ENCODE data around the gene AGTR1.
"Not testable (repeated sequence)": the region's sequence is repeated elsewhere in the genome, so short reads cannot be mapped to it uniquely, and the experiment has no call there.

Gene AGTR1

DNA sequence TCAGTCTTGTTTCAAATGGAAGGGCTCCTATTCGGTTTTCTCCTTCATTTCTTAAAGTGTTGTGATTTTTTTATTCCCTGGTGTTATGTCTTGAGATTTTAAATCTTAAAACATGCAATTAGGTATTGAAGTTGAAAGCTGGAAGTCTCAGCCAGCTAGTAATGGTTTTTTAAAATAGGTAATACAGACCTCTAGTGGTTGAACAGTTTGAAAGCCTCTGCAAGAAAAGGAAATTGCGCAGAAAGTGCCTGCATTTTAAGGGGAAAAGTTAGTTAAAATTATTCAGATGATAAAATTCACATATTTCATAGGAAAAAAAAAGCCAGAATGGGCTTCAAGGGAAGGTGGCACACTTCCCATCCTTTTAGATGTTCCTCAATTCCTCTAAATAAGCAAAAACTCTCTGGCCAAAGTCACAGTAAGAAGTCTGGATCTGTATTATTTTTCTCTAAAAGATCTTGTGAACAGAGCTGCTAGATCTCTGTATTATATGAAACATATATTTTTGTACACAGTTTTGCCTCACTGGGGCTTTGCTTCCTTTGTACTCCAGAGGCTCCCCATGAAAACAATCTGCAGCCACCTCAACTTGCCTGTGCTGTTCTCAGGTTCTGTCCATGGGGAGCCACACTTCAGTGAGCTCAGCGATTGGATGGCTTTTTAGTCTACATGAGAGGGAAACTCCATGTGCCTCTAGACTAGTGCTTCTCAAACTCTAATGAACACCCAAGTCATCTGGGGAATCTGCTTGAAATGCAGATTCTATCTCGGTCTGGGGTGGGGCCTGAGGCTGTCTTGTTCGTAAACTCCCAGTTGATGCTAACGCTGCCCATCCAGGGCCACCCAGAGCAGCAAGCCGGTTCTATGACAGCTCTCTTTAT lies 21.5 kb downstream of the AGTR1 start:
- peak; percentile 68 to 69 for DNase-seq

DNA sequence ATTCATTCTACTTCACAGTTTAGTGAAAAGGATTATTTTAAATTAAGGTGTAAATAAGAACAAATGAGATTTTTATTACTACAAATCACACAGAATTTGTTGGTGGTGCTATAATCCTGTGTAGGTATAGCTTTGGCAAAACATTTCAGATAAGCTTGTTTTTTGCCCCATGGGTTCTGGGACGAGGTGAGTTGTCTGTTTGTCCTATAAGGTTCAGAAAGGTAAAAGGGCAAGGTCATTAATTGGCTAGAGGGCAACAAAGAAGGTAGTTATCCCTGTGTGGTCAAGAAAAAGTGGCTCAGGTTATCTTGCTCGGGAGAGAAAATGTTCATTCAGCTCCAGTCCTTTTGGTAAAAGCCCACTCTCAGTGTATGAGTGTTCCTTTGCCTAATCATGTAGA lies 23.2 kb downstream of the AGTR1 start:
- no peak for DNase-seq

DNA sequence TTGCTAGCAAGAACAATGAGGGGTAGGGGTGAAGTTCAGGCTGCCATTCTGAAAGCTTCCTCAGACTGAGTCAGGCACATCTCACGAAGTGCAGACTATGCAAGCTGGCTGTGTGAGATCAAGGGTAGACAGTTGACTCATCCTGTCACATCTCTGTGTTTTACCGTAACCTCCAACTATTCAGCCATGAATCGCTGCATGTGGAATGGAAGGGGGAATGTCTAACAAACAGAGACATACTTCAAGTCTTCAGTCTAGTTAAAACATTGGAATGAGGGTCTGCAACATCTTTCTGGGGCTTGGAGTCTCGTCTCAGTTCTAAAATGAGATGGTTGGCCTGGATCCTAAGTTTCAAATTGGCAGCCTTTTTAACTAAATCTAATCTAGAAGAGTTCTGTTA lies 25.9 kb downstream of the AGTR1 start:
- DNase-seq, result no peak

DNA sequence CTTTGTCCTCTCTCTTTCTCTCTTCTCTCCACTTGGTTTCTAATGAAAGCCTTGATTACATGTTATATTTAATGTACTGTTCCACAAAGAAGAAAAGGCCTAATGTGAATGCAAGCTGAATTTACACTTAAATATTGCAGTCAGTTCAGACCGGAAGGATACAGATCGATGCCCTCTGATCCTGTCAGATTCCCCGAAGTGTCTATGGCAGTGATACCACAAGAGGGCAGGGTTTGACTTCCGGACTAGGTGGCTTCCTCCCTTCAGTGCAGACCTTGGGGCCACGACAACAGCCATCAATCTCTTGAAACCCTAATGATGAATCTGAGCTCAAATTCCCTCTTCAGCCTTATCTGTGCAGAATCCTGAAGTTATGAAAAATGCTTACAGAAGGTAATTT lies 29.5 kb downstream of the AGTR1 start:
- peak; percentile 80 to 85 for DNase-seq

DNA sequence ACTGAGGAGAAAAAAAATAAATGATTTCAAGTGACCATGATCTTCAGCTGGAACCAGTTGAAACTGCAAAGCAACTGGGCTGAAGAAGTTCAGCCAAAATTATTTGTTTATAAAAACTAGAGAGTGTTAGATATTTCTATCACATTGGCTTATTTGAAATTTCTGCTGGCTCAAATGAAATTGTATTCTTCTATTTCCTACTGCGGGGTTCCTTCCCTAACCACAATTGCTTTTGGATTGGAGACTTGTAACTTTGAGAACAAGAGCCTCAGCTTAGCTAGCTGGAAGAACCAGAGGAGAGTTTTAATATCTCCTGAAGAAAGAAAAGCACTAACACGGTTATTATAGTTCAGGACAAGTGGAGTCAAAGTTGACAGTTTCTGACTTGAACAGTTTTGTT lies 31.1 kb downstream of the AGTR1 start:
- no peak for DNase-seq

DNA sequence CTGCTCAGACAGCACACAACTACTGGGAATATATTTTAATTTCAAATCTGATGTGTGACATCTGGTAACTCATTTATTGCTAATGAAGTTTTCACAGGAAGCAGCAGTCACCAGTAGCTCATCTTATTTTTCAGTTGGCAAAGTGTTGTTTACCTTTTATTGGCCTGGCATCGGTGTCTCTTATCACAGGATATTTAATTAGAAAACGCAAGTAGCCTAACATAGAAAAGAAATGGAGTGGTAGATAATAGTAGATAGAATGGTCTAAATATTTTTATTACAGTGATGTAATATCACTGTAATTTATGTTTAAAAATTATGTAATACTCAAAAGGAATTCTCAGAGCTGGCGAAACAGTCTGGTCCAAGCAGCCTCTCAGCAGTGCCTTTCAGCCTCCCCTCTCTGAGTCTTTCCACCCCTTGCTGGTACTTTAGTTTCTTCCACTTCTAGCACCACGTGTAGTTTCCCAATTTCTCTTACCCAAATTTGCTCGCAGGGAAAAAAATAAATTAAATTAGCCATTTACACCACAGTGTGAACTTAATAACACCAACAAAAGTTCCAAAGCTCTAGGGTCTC lies 31.9 kb downstream of the AGTR1 start:
- DNase-seq, result peak in 1 of 2 experiments; percentile 15

DNA sequence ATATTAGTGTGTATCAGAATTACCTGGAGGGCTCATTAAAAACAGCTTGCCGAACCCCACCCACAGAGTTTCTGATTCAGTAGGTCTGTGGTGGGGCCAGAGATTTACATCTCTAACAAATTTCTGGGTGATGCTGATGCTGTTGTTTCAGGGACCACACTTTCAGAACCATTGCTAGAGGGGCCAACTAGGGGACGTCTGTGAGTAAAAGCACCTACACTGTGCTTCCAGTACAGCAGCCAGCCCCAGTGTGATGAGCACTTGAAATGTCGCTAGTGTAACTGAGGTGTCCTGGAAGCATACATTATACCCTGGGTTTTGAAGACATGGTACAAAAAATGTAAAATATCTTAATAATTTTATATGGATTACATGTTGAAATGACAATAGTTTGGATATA lies 33.0 kb downstream of the AGTR1 start:
- DNase-seq, result no peak

DNA sequence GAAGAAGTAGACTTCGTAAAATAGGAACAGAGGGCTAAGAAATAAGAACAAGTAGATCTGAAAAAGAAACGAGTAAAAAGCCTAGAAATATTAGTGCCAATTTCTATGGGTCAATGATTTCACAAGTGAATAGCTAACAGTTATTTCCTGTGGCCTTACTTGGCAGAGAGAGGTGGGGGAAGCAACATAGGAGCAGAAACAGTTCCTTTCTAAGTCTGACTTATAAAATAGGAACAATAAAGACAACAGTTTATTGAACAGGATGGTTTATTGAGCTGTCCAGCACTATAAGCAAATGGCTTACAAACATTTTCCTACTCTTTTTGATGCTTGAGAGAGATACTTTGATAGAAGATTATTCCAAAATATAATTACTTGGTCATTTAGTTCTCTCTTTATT lies 37.9 kb downstream of the AGTR1 start:
- DNase-seq, result peak; percentile 96 to 98

DNA sequence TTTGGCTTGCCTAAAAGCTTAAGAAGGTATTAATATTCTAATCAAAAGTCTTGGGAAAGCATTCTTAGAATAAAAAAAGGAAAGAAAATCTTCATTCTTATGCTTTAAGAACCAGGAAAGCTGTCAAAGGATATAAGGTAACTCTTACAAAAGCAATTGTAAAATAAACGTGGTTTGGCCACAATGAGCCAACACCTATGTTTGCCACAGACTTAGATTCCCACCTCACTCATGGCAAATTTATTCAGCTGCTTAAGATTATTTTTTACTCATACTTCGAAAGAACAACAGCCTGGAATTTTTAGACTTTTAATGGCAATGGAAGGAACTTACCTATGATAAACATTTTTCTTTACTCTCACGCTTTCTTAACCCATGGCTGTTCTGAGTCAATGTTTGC lies 38.4 kb downstream of the AGTR1 start:
- no peak for DNase-seq

DNA sequence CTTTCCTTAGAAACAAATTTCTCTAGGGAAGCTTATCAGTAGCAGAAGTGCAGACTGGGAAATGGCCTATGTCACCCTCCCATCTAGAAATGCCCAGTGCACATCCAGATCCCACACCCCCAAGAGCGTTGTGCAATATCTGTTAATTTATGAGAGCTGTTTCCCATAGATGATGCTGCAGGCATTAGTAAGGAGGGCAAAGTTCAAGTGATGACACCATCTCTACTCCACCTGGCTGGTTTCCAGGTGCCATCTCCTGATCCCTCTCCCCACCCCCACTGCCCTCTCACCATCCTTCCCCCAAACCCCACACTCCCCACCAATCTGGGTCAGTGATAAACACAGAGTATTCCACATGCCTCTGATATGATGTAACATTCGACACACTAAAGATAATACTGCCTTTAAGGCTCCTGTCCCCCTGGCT lies 39.4 kb downstream of the AGTR1 start:
- DNase-seq, result peak in 1 of 2 experiments; percentile 28

DNA sequence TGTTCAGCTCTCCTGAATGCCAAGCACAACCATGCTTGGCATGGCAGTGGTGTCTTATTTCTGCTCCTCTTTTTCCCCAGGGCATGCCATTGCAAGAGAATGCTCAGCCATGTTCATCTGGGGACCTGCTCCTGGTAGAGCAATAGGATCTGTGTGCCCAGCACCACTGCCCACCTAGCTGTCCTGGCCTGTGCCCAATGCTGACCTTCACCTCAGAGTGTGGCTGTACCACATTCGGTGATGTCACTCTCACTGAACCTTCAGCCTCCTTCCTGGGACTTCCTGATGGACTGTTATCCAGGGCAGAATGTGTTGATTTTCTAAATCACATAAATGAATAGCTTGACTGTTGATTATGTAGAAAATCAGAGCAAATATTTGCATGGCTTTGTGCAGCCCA lies 42.0 kb downstream of the AGTR1 start:
- no peak for DNase-seq

DNA sequence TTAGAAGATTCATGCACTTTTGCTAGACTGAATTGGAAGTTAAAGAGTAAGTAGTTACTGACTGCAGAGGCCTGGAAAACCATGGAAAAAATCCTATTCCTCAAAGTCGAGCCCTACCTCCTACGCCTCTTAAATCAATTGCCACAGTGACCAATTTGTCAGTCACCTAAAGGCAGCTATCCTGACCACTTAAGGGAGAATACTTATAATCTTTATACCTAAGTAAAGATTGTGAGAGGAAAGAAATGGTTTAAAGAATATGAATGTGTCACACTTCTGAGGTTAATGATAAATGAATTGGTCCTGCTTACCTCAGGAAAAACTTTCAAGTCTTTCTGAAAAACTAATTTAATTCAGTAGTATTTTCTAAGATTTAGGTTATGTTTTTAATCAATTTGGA lies 42.6 kb downstream of the AGTR1 start:
- no peak for DNase-seq

DNA sequence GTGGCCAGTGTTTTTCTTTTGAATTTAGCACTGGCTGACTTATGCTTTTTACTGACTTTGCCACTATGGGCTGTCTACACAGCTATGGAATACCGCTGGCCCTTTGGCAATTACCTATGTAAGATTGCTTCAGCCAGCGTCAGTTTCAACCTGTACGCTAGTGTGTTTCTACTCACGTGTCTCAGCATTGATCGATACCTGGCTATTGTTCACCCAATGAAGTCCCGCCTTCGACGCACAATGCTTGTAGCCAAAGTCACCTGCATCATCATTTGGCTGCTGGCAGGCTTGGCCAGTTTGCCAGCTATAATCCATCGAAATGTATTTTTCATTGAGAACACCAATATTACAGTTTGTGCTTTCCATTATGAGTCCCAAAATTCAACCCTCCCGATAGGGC lies 43.5 kb downstream of the AGTR1 start:
- no peak for DNase-seq

DNA sequence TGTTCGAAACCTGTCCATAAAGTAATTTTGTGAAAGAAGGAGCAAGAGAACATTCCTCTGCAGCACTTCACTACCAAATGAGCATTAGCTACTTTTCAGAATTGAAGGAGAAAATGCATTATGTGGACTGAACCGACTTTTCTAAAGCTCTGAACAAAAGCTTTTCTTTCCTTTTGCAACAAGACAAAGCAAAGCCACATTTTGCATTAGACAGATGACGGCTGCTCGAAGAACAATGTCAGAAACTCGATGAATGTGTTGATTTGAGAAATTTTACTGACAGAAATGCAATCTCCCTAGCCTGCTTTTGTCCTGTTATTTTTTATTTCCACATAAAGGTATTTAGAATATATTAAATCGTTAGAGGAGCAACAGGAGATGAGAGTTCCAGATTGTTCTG lies 44.4 kb downstream of the AGTR1 start:
- DNase-seq, result no peak

DNA sequence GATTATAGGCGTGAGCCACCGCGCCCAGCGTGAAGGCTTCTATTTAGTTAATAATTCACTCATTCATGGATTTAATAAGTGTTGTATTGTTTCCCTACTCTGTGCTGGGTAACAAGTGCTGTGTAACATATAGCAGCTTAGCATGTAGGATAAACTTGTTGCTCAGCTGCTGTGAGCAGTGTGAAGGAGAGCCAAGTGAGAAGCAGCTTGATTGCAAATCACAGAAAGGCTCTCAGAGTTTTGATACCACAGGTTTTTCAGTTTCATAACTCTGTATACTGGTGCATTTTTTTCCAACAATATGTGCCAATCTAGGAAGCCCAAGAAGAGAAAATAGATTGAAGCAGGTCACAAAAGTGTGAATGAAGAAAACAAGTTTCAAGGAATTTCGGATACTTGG lies 48.4 kb downstream of the AGTR1 start:
- DNase-seq, result no peak

DNA sequence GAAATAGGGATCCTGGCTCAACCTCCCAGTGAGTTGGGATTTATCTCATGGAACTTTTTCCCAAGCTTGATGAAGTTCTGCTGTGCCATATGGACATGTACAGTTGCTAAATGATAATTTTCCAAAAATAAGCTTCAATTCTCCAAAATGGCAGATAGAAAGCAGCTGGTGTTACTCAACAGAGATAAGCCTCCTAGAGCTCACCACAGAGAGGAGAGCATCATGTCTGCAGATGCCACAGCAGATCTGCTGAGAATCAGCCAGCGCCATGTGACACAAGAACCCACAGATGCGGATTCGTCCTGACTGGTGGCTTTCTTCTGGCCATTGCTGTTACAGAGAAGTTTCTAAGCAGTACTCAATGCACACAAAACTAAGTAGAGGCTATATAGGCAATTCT lies 50.6 kb downstream of the AGTR1 start:
- no peak for DNase-seq

DNA sequence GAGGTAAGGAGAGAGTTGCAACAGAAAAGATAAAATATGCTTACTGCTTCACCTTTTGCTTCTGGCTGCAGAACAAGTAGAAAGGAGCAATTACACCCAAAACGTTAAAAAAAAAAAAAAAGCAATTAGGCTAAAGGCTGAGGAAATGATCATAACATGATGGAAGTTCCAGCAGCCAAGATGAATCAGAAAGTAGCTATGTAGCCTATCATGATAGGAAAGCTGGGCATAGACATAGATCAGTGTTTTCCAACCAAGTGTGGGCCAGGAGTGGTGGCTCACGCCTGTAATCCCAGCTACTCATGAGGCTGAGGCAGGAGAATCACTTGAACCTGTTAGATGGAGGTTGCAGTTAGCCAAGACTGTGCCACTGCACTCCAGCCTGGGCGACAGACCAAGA lies 52.6 kb downstream of the AGTR1 start:
- no peak for DNase-seq

DNA sequence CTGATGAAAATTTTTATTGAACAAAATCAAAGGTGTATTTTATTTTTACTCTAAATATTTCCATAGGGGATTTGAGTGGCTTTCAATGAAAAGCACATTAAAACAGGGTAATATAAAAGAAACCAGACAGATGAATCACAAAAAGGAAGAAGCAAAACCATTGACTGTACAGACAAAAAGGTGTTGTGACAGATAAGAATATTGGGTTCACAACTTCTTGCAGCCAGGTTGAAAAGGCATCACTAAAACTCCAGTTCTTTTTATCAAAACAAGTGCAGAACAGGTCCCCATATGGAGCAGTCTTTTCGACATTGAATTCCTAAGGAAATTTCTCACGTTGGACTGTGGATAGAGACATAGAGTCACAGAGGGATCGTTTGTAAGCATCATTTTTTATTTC lies 53.8 kb downstream of the AGTR1 start:
- no peak for DNase-seq

DNA sequence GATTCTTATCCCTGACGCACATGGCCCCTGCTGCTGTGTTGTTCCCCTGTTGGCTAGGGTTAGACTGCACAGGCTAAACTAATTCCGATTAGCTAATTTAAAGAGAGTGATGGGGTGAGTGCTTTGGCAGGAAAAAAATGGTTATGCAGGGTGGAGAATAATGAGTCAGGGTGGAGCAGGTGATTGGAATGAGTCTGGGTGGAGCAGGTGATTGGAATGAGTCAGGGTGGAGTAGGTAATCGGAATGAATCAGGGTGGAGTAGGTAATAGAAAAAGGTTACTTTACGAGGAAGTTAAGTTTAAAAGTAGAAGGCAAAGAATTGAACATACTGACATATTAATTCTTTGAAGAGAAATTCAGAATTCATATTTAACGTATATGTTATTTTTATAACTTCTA lies 55.7 kb downstream of the AGTR1 start:
- not testable (repeated sequence) for DNase-seq

DNA sequence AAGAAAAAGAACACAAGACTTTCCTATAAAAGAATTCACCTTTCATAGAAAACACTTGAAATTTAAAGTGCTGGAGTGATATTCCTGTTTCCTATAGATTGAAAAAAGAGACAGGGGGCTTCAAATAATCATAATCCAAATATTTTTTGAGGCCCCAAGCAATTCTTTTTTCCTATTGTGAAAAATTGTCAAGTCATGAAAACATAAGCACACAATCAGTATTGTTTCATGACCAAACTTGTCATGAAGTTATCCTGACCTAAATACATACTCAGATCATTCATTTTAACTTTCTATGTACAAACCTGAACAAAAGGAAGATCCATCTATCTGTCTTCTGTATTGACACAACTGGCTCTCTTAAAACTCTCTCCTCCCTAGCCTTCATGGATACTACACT lies 57.9 kb downstream of the AGTR1 start:
- DNase-seq, result no peak

DNA sequence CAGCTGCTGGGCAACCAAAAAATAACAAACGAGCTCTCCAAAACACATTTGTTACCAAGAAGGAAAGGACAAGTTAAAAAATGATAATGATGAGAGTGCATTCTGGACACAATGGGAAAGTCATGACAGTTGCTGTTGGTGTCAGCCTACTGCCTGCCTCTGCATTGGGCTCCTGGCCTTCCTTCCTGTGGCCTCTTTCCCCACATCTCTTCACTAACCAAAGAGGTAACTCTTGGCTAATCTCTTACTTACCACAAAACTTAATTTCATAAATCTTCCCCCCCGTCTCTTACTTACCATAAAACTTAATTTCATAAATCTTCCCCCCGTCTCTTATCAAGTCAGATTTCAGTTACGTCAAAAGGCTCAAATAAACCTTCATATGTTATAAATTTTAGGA lies 58.6 kb downstream of the AGTR1 start:
- peak; percentile 93 to 96 for DNase-seq

DNA sequence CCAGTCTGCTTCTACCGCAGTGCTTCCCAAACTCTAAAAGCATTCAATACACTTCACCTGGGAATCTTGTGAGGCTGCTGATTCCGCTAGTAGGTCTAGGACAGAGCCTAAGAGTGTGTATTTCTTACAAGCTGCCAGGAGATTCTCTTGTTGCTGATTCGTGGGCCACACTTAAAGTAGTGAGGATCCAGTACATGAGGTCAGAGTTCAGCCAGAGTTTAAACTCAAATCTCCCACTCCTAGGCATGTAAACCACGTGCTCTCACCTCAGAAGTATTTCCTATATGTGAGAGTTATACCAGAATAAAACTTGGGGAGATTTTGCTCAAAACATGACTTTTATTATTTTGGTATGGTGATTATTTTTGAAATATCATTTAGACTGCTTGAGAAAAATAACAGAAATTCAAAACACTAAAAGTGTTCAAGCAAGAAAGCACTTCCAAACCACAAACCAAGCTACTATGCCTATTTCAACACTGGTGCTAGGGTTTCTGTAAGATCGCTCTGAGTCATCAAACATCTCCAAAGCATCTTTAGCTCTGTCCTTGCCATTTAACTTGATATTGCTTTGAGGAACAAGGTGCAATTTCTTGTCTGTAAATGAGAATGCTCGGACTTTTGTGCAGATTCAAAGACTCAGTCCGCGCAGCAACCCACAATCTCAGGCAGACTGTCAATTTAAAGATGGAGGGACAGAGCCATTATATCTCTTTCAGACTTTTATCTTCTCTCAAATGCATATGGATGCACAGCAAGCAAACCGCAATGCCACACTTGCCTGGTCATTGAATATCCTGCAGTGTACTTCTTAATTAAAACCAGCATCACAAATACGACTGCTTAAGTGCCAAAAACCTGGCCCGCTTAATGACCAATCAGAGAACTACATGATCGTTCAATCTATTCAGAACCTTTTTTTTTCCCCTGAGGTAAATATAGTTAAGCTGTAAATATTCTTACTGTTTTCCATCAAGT lies 59.8 kb downstream of the AGTR1 start:
- DNase-seq, result peak; percentile 99 to 100

DNA sequence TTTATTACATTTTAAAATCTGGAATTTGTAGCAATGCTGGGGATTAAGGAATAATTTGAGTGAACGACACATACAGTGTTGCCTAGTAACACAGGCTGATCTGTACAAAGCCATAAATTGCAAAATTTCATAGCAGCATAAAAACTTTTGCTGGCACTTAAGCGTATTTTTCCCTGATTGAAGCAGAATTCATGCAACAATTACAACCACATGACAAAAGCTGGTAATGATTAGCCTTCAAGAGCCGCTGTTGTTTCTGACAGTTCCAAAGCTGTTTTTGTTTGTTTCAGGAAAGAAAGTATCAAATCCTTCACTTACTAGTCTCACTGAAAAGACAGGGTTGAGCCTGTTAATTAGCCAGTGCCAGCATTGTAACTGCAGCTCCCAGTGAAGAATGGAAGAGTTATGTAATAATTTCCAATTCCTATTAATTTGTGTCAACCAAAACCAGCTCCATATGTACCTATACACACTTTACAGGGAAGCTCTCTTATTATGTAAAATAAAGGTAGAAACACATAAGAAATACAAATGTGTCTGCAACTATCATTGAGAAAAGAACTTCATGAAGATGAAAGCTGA lies 60.7 kb downstream of the AGTR1 start:
- no peak for DNase-seq
